CD4-positive, alpha-beta memory T cell (primary cell): ENCODE measurements around the gene TWNK. TPM values are rescaled to one million over a fixed set of nuclear protein-coding genes. Genes with fewer than 3 reads are reported as not detected.

Experiments used
- CTCF ChIA-PET: fragments of 350-600 bp; sonication (Branson Sonifier 250); formaldehyde crosslinking; loops from one replicate; lab custom pipeline; 2021; ENCODE audit warnings: inconsistent platforms; ENCODE audit not compliant: partially characterized antibody; lab: Charles Lee
- POLR2A ChIA-PET: fragments of 350-600 bp; sonication (Branson Sonifier 250); formaldehyde crosslinking; loops from one replicate; lab custom pipeline; 2021; ENCODE audit not compliant: partially characterized antibody; lab: Charles Lee
- DNase-seq, 5 donors: peaks; one replicate each; pipeline versions ENCODE4 v3.0.0 to v3.0.0-alpha.2; 2020 to 2022; ENCODE audit warnings: mixed read lengths in 1 of 5
- H3K27ac ChIP-seq: one replicate; pipeline ENCODE4 v1.7.0; 2013; ENCODE audit warnings: low read depth, low read length
- H3K27me3 ChIP-seq: 2 replicates; pipeline ENCODE4 v1.7.0; 2013; ENCODE audit warnings: mild to moderate bottlenecking, low read length, moderate library complexity; ENCODE audit not compliant: insufficient read depth
- H3K36me3 ChIP-seq: 2 replicates; pipeline ENCODE4 v1.7.0; 2013; ENCODE audit warnings: mild to moderate bottlenecking, low read length, moderate library complexity; ENCODE audit not compliant: insufficient read depth
- H3K4me1 ChIP-seq: 2 replicates; pipeline ENCODE4 v1.7.0; 2013; ENCODE audit warnings: mild to moderate bottlenecking, low read length, moderate library complexity; ENCODE audit not compliant: insufficient read depth
- H3K4me3 ChIP-seq, 2 donors: one replicate each; pipeline ENCODE4 v1.7.0; 2013; ENCODE audit warnings: low read length in 2 of 2, mild to moderate bottlenecking in 1 of 2
- H3K9me3 ChIP-seq, 2 donors: one replicate each; pipeline ENCODE4 v1.7.0; 2013; ENCODE audit warnings: low read length in 2 of 2, control low read depth in 1 of 2; ENCODE audit not compliant: control insufficient read depth in 1 of 2
- H3K27ac Mint-ChIP-seq, 7 donors: one replicate each; pipeline ENCODE4 v1.8.0; 2020 to 2021; ENCODE audit warnings: mixed read lengths in 7 of 7, mild to moderate bottlenecking in 6 of 7, inconsistent platforms in 3 of 7, moderate library complexity in 3 of 7
- H3K27me3 Mint-ChIP-seq, 2 donors: one replicate each; pipeline ENCODE4 v1.8.0; 2020 to 2021; ENCODE audit warnings: mixed read lengths in 2 of 2
- H3K36me3 Mint-ChIP-seq, 2 donors: one replicate each; pipeline ENCODE4 v1.8.0; 2020 to 2021; ENCODE audit warnings: mixed read lengths in 2 of 2, inconsistent platforms in 1 of 2, mild to moderate bottlenecking in 1 of 2
- H3K4me1 Mint-ChIP-seq, 4 donors: one replicate each; pipeline ENCODE4 v1.8.0; 2020 to 2021; ENCODE audit warnings: mixed read lengths in 4 of 4, mild to moderate bottlenecking in 1 of 4
- H3K4me3 Mint-ChIP-seq, 8 donors: one replicate each; pipeline ENCODE4 v1.8.0; 2020 to 2021; ENCODE audit warnings: mixed read lengths in 8 of 8, mild to moderate bottlenecking in 7 of 8, moderate library complexity in 6 of 8, inconsistent platforms in 3 of 8
- H3K9me3 Mint-ChIP-seq, 8 donors: one replicate each; pipeline ENCODE4 v1.8.0; 2020 to 2021; ENCODE audit warnings: mixed read lengths in 8 of 8, mild to moderate bottlenecking in 5 of 8, inconsistent platforms in 3 of 8, moderate library complexity in 1 of 8
- intact Hi-C: fragments of 100-400 bp; cut with micrococcal nuclease; formaldehyde crosslinking; loops from one replicate; pipeline ENCODE4 v1.15.1; 2023
- polyA plus RNA-seq, 2 donors: library from polyadenylated mRNA; unstranded; fragments of 300-500 nt; fragmentation: Illumina TruSeq; gene quantifications; one replicate each; pipeline ENCODE4 v1.2.3, GENCODE V29; 2021
- total RNA-seq, 2 experiments: library from RNA; stranded (reverse); gene quantifications; one replicate each; pipeline ENCODE4 v1.2.3, GENCODE V29; 2021

The TWNK gene
- total and polyA plus RNA-seq, 4 experiments from 2014 or later = 5.0 to 14.3 (median 10.9) TPM

GRCh38 chr10:100980311-100980710, 7.0 kb upstream of the TWNK start:
- intact Hi-C loops = no loop called here
- Histone ChIP-seq H3K4me1 (no peaks in the 10 kb centered on the region), H3K4me3 (no peak overlapping the region), H3K36me3 (peaks cover 7% of the 10 kb centered on the region), H3K27ac (no peak overlapping the region), H3K27me3 (no peaks in the 10 kb centered on the region), H3K9me3 (no peaks in the 10 kb centered on the region)
- peaks cover 13 to 43% of the 10 kb centered on the region in 2 donors for H3K36me3 Mint-ChIP-seq
- peak overlapping the region in 1 of 7 donors; percentile 6 for H3K27ac Mint-ChIP-seq
- ChIA-PET POLR2A (no interaction called here), CTCF (no interaction called here)
- H3K4me1 Mint-ChIP-seq = peaks cover 0 to 11% (median 3%) of the 10 kb centered on the region in 4 donors
- H3K27me3 Mint-ChIP-seq = no peaks in the 10 kb centered on the region
- DNase-seq = no peak
- H3K9me3 Mint-ChIP-seq = no peaks in the 10 kb centered on the region
- no peak overlapping the region for H3K4me3 Mint-ChIP-seq

GRCh38 chr10:100980711-100981110, 6.6 kb upstream of the TWNK start:
- Histone ChIP-seq H3K27ac (no peak overlapping the region), H3K36me3 (peaks cover 7% of the 10 kb centered on the region), H3K4me3 (no peak overlapping the region), H3K27me3 (no peaks in the 10 kb centered on the region), H3K9me3 (no peaks in the 10 kb centered on the region), H3K4me1 (no peaks in the 10 kb centered on the region)
- Mint-ChIP-seq H3K36me3 (peaks cover 13 to 47% of the 10 kb centered on the region in 2 donors), H3K27me3 (no peaks in the 10 kb centered on the region), H3K27ac (peak overlapping the region in 1 of 7 donors; percentile 29), H3K9me3 (no peaks in the 10 kb centered on the region), H3K4me1 (peaks cover 1 to 11% (median 7%) of the 10 kb centered on the region in 4 donors), H3K4me3 (no peak overlapping the region)
- intact Hi-C loops = no loop called here
- ChIA-PET POLR2A (no interaction called here), CTCF (interaction anchor here (1.2 kb wide), 1 partner anchor 34 kb away, joined by 3 read pairs; no protein-coding TSS in a partner anchor)
- DNase-seq = no peak

GRCh38 chr10:100981178-100981772, 6.1 kb upstream of the TWNK start:
- H3K27me3 ChIP-seq = no peaks in the 10 kb centered on the region
- peaks cover 1 to 12% (median 11%) of the 10 kb centered on the region in 4 donors for H3K4me1 Mint-ChIP-seq
- peaks cover 4% of the 10 kb centered on the region for H3K4me1 ChIP-seq
- H3K27ac Mint-ChIP-seq = peak overlapping the region in 1 of 7 donors; percentile 13
- POLR2A ChIA-PET = no interaction called here
- H3K9me3 ChIP-seq = no peaks in the 10 kb centered on the region
- no peak overlapping the region for H3K4me3 Mint-ChIP-seq
- H3K4me3 ChIP-seq = no peak overlapping the region
- intact Hi-C loops = no loop called here
- CTCF ChIA-PET = interaction anchor here (1.0 to 1.2 kb wide), 2 partner anchors 17 to 33 kb away, joined by 3 to 5 read pairs; no protein-coding TSS in a partner anchor
- no peaks in the 10 kb centered on the region for H3K27me3 Mint-ChIP-seq
- peaks cover 7% of the 10 kb centered on the region for H3K36me3 ChIP-seq
- H3K9me3 Mint-ChIP-seq = no peaks in the 10 kb centered on the region
- peaks cover 13 to 50% of the 10 kb centered on the region in 2 donors for H3K36me3 Mint-ChIP-seq
- DNase-seq = no peak
- no peak overlapping the region for H3K27ac ChIP-seq

GRCh38 chr10:100982916-100983830, 4.2 kb upstream of the TWNK start:
- POLR2A ChIA-PET = no interaction called here
- H3K4me3 ChIP-seq = no peak overlapping the region
- peak overlapping the region in 2 of 8 donors; percentile 25 to 59 for H3K4me3 Mint-ChIP-seq

GRCh38 chr10:100983868-100984671, 3.3 kb upstream of the TWNK start:
- no peaks in the 10 kb centered on the region for H3K27me3 ChIP-seq
- no peak overlapping the region for H3K4me3 ChIP-seq
- no peaks in the 10 kb centered on the region for H3K27me3 Mint-ChIP-seq
- no peak for DNase-seq
- peaks cover 21 to 52% of the 10 kb centered on the region in 2 donors for H3K36me3 Mint-ChIP-seq
- POLR2A ChIA-PET = interaction anchor here (6.4 kb wide), 1 partner anchor 14 kb away, joined by 84 read pairs; the partner anchor contains the start of gene LZTS2
- H3K27ac ChIP-seq = no peak overlapping the region
- H3K4me1 Mint-ChIP-seq = peaks cover 8 to 32% (median 25%) of the 10 kb centered on the region in 4 donors
- H3K27ac Mint-ChIP-seq = peak overlapping the region in 1 of 7 donors; percentile 77
- CTCF ChIA-PET = interaction anchor here (1.7 kb wide), 1 partner anchor 67 kb away, joined by 5 read pairs; no protein-coding TSS in a partner anchor
- peaks cover 7% of the 10 kb centered on the region for H3K36me3 ChIP-seq
- H3K9me3 ChIP-seq = no peaks in the 10 kb centered on the region
- no peaks in the 10 kb centered on the region for H3K9me3 Mint-ChIP-seq
- intact Hi-C loops = no loop called here
- H3K4me1 ChIP-seq = peaks cover 25% of the 10 kb centered on the region
- peak overlapping the region in 2 of 8 donors; percentile 21 to 69 for H3K4me3 Mint-ChIP-seq

More at GRCh38 chr10:100982916-100983830, 4.2 kb upstream of the TWNK start:
- intact Hi-C loops = no loop called here
- no peak for DNase-seq
- Histone ChIP-seq H3K4me1 (peaks cover 18% of the 10 kb centered on the region), H3K27ac (no peak overlapping the region), H3K36me3 (peaks cover 7% of the 10 kb centered on the region), H3K27me3 (no peaks in the 10 kb centered on the region), H3K9me3 (no peaks in the 10 kb centered on the region)
- peaks cover 21 to 58% of the 10 kb centered on the region in 2 donors for H3K36me3 Mint-ChIP-seq
- H3K9me3 Mint-ChIP-seq = no peaks in the 10 kb centered on the region
- peak overlapping the region in 1 of 7 donors; percentile 4 for H3K27ac Mint-ChIP-seq
- CTCF ChIA-PET = no interaction called here
- H3K4me1 Mint-ChIP-seq = peaks cover 8 to 30% (median 25%) of the 10 kb centered on the region in 4 donors
- H3K27me3 Mint-ChIP-seq = no peaks in the 10 kb centered on the region

- H3K9me3 ChIP-seq = no peaks in the 10 kb centered on the region
- peaks cover 11 to 39% (median 25%) of the 10 kb centered on the region in 4 donors for H3K4me1 Mint-ChIP-seq
- H3K4me1 ChIP-seq = peaks cover 25% of the 10 kb centered on the region
- POLR2A ChIA-PET = interaction anchor here (6.4 kb wide), 1 partner anchor 13 kb away, joined by 84 read pairs; the partner anchor contains the start of gene LZTS2
- CTCF ChIA-PET = interaction anchor here (1.7 to 5.1 kb wide), 2 partner anchors 13 to 66 kb away, joined by 5 to 46 read pairs; no protein-coding TSS in a partner anchor
- H3K27me3 Mint-ChIP-seq = no peaks in the 10 kb centered on the region
- peaks cover 21 to 51% of the 10 kb centered on the region in 2 donors for H3K36me3 Mint-ChIP-seq
- H3K27ac ChIP-seq = no peak overlapping the region
- H3K27me3 ChIP-seq = no peaks in the 10 kb centered on the region
- intact Hi-C loops = no loop called here
- no peak for DNase-seq
- no peak overlapping the region for H3K27ac Mint-ChIP-seq
- no peak overlapping the region for H3K4me3 ChIP-seq
- no peaks in the 10 kb centered on the region for H3K9me3 Mint-ChIP-seq
- H3K36me3 ChIP-seq = peaks cover 13% of the 10 kb centered on the region
- peak overlapping the region in 1 of 8 donors; percentile 3 for H3K4me3 Mint-ChIP-seq
These were observed 2.6 kb upstream of the TWNK start for GRCh38 chr10:100984672-100985177.
